NCI-H128 (cell line): Measurements from ENCODE around the gene CROCC.

Experiments used
- DNase-seq: peaks from one replicate; lab custom pipeline; 2025; ENCODE audit not compliant: unreplicated experiment; lab: John Stamatoyannopoulos, UW

The CROCC gene

GRCh38 chr1:16980473-16981268, 58.9 kb downstream of the CROCC start, which contains the start of gene MFAP2:
TSS of gene MFAP2 (minus strand) at chr1:16980620. CDS start at chr1:16978273, 2,347 bp downstream.
- DNase-seq = no peak

DNA sequence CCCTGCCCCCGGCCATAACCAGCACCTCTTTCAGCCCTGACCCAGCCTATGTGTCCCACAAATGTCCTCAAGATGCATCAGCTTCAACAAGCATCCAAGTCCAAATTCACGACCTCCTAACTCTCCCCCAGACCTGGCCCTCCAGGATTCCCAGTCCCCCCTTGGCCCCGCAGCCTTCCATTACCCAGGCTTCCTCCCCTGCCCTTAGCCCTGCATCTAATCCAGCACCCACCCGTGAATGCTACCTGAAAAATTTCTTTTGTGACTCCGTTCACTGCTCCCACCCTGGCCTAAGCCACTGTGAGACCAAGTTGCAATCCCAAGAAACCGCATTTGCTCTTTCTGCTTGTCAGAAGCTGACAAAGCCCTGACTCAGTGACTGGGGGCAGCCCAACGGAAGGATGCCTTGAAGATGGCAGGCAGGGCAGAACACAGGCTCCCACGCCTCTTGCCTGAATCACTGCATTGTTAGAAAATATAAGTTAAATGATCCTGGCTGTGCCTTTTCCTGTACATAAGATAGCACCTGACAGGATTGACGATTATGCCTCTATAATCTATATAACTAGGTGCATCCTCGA, 59.6 kb downstream of the CROCC start:
- DNase-seq = no peak

GRCh38 chr1:16982902-16983301, 61.2 kb downstream of the CROCC start:
- no peak for DNase-seq

- no peak for DNase-seq
These were observed 61.9 kb downstream of the CROCC start for GRCh38 chr1:16983649-16984048.

GRCh38 chr1:16984717-16985116, 63.0 kb downstream of the CROCC start:
- DNase-seq = no peak

DNA sequence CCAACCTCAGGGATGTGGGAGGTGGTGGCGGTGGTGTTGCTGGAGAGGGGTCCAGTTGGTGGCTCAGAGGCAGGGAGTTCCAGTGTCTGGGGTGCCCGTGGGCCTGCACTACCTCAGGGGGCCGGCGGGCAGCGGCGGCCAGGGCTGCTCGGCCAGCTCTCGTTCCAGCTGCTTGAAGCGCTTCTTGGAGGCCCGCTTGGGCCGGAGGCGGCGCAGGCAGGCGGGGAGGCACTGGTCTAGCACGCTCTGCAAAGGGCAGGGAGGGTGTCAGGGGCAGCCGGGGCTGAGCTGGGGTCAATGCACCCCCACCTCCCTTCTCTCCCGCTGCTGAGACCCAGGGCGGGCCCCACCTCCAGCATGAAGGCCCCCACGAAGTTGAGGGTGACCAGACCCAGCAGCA, 64.4 kb downstream of the CROCC start:
- no peak for DNase-seq

- DNase-seq = no peak
These were observed 64.8 kb downstream of the CROCC start for GRCh38 chr1:16986560-16986959.

DNA sequence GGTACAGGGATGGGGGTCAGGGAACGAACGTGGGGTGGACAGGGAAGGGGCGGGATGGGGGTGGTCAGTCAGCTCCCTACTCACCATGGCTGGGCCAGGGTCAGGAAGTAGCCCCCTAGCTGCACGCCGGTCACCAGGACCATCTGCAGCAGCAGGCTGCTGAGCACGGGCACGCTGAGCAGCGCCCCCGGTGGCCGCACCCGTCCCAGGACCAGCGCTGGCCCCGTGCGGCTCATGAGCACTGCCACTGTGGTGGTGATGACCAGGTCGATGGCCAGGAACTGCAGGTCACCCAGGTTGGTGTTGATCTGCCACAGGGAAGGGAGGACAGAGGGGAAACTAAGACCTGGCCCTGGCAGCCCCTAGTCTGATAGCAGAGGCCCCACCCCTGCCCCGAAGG, 65.2 kb downstream of the CROCC start:
- DNase-seq = no peak

DNA sequence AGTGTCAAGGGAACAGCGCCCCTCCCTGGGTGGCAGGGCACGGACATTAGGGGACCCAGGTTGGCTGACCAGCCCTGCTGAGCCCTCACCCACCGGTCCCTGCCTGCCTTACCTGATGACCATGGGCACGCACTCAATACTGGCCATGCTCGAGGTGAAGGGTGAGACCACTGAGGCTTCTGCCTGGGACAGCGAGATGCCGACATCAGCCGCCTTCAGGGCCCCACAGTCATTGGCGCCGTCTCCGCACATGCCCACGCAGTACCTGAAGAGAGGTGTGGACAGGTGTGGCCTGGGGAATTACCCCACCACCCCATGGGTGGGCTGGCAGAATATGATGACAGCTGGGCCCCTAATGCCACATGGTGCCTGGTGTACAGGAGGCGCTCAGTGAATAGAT, 66.5 kb downstream of the CROCC start:
- DNase-seq = no peak

DNA sequence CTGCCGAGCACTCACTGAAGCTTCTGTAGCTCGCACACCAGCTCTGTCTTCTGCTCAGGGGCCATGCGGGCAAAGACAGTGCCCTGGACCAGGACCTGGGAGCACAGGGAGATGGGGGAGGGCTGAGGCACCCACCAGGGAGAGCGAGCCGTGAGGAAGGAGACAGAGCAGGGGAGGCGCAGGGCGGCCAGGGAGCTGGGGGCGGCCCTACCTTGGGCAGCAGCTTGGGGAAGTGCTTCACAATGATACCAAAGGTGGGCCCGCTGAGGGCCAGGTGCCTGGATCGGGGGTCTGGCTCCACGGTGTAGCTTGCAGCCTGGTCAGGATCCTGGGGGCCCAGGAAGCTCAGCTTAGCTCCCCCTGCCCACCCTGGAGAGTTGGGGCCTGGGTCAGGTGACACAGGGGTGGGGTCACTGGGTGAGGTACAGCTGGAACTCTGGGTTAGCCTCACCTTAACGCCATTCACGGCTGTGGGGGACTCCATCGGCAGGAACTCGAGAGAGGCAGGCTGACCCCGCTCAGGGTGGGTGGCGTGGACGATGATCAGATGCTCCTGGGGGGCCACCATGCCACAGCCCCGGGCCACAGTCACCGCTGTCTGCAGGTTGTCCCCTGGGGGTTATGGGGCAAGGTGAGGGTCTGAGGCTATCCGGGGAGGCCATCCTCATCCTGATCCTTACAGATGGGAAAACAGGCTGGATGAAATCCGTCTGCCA, 68.1 kb downstream of the CROCC start:
- DNase-seq = no peak

GRCh38 chr1:16991571-16991970, 69.8 kb downstream of the CROCC start:
- no peak for DNase-seq

- no peak for DNase-seq
These were observed 70.4 kb downstream of the CROCC start for GRCh38 chr1:16992102-16992501.

DNA sequence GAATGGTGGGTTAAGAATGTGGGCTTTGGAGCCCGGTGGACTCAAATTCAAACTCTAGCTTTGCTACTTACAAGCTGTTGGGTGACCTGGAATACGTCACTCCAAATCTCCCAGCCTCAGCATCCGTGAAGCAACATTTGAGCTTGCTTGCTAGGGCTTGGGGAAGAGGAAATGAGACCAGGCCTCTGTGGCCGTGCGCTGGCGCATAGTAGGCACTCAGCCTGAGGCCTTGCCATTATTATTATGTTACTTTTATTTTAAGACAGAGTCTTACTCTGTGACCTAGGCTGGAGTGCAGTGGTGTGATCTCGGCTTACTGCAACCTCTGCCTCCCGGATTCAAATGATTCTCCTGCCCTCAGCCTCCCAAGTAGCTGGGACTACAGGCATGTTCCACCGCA, 70.9 kb downstream of the CROCC start:
- no peak for DNase-seq

DNA sequence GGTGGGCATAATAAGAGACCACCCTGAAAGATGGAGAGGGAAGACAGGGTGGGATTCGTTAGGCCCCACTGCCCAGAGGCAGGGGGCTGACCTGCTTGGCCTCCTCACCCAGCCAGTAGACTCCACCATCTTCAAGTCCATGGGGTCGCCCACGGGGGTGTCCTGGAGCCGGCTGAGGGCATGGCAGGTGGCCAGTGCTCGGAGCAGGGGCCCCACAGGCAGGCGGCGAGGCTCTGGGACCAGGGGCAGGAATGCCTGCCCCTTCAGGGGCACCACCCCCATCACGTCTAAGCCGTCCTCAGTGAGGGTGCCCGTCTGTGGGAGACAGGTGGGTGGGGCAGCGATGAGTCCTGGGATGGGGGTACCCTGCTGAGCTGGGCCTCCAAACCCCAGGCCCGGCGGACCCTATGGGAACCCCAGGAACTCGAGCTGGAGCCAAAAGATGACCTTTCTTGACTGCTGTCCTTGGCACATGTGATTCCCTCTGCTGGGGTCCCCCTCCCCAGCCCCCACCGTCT, 71.8 kb downstream of the CROCC start:
- no peak for DNase-seq

- no peak for DNase-seq
These were observed 75.1 kb downstream of the CROCC start for GRCh38 chr1:16996845-16997244.

- DNase-seq = no peak
These were observed 76.9 kb downstream of the CROCC start for GRCh38 chr1:16998589-16998988.

DNA sequence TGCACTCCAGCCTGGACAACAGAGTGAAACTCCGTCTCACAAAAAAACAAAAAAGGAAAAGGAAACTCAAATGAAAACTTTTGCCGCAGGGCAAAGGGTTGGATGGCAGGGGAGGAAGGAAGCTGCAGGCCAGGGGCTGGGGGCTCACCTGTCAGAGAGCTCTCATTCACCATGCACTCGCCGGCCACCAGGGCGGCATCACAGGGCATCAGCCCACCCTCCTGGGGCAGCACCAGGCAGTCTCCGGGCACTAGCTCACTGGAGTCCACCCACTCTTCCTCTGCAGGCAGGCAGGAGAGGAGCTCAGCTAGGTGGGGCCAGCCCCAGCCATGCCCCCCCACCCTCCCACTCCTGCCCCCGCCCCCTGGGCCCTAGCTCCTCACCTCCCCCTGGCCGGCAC, 78.1 kb downstream of the CROCC start:
- no peak for DNase-seq

DNA sequence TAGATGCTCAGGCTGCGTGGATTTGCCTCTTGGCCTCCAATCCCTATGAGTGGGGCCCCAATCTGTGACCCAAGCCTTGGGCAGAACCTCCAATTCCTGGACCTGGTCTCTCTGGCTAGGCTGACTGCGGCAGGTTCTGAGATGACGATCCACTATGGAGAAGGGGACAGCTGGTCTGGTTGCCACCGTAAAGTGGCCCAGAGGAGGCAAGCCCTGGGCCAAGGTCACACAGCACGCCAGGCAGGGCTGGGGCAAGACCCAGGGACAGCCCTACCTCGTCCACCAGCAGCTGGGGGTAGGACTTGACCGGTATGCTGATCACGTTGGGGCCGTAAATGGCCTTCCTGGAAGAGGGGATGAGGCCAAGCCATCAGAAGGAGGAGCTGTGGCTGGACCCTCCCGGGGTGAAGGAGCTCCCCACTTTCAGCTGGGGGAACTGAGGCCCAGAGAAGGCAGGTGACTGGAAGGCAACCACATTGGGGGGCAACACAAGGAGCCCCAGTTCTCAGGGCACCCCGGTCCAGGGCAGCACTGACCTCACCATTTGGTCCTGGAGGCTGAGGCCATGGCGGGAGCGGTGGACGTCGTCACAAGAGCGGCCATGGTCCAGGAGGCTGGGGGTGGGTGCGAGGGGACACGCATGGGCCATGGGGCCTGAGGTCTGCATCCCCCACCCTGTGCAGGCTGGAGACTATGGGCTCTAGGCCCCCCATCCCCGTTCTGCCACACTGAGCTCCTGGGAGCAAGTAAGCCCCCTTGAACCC, 80.2 kb downstream of the CROCC start:
- DNase-seq = no peak

DNA sequence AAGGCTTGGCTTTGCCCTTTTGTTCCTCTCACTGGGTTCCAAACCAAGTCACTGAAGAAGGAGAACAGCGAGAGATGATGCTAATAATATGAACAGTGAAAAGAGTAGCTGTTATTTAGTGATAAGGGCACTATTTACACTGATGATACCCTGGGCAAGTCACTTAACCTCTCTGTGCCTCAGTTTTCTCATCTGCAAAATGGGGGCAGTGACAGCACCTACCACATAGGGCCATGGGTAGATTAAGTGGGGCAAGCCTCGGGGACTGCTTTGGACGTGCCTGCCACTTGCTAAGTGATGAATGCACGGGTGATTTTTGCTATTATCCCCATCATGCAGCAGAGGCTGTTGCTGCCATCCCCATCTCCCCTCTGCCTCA, 80.8 kb downstream of the CROCC start:
- no peak for DNase-seq

- DNase-seq = no peak
These were observed 83.0 kb downstream of the CROCC start for GRCh38 chr1:17004466-17005364.
